B cell (primary cell): ENCODE measurements around the gene PLIN4. TPM values are rescaled to one million over a fixed set of nuclear protein-coding genes. Genes with fewer than 3 reads are reported as not detected.

ENCODE experiments used
- ATAC-seq: fragments of 200-7000 bp; cut with Tn5 transposase; one replicate; pipeline ENCODE4 v1.10.0; 2021; ENCODE audit warnings: low read depth, mild to moderate bottlenecking, moderate number of reproducible peaks, moderate library complexity
- CTCF ChIA-PET: fragments of 350-600 bp; sonication (Branson Sonifier 250); formaldehyde crosslinking; loops from one replicate; lab custom pipeline; 2021; ENCODE audit warnings: antibody characterized with exemption, inconsistent platforms; lab: Charles Lee
- POLR2A ChIA-PET: fragments of 350-600 bp; sonication (Branson Sonifier 250); formaldehyde crosslinking; loops from one replicate; lab custom pipeline; 2021; ENCODE audit warnings: antibody characterized with exemption; lab: Charles Lee
- DNase-seq: peaks from one replicate; pipeline ENCODE4 v3.0.0; 2013
- H2AFZ ChIP-seq: 2 replicates; pipeline ENCODE4 v1.6.1; 2012; ENCODE audit warnings: mild to moderate bottlenecking, low read depth, low read length; ENCODE audit not compliant: insufficient read depth, poor library complexity, severe bottlenecking
- H3K27ac ChIP-seq, 2 donors: 1 replicate in 1 of 2; 2 replicates in 1 of 2; pipeline ENCODE4 v1.5.1; 2012 to 2013; ENCODE audit warnings: low read length in 2 of 2, mild to moderate bottlenecking in 2 of 2, moderate library complexity in 1 of 2
- H3K27me3 ChIP-seq, 4 experiments: fragments of 200-600 bp in 1 of 4; sonication (generic) in 1 of 4; replicated peaks in 1 of 4; 1 replicate in 2 of 4; 2 replicates in 2 of 4; pipeline versions ENCODE4 v1.6.1 to v1.7.0; 2013 to 2016; ENCODE audit warnings: low read length in 3 of 4, mild to moderate bottlenecking in 2 of 4, mixed read lengths in 1 of 4, moderate library complexity in 1 of 4; ENCODE audit not compliant: insufficient read depth in 4 of 4, control insufficient read depth in 3 of 4; ENCODE audit errors: control extremely low read depth in 1 of 4
- H3K36me3 ChIP-seq, 2 experiments: replicated peaks in 1 of 2; 1 replicate in 1 of 2; 2 replicates in 1 of 2; pipeline versions ENCODE4 v1.6.1 to v1.7.1; 2013; ENCODE audit warnings: low read length in 1 of 2; ENCODE audit not compliant: insufficient read depth in 2 of 2, control insufficient read depth in 1 of 2; ENCODE audit errors: control extremely low read depth in 1 of 2, extremely low read depth in 1 of 2
- H3K4me1 ChIP-seq, 2 donors: fragments of 200-600 bp in 1 of 2; sonication (generic) in 1 of 2; 1 replicate in 1 of 2; 2 replicates in 1 of 2; pipeline versions ENCODE4 v1.5.1 to v1.6.1; 2013 to 2017; ENCODE audit warnings: low read length in 2 of 2; ENCODE audit not compliant: control insufficient read depth in 2 of 2, insufficient read depth in 2 of 2
- H3K4me2 ChIP-seq: replicated peaks from 2 replicates; pipeline ENCODE3; 2012; ENCODE audit warnings: mild to moderate bottlenecking, low read depth, low read length; ENCODE audit not compliant: poor library complexity, severe bottlenecking
- H3K4me3 ChIP-seq, 5 experiments: fragments of 200-600 bp in 1 of 5; sonication (generic) in 1 of 5; 1 replicate in 3 of 5; 2 replicates in 2 of 5; pipeline versions ENCODE4 v1.5.1 to v1.7.0; 2011 to 2016; ENCODE audit warnings: low read length in 4 of 5, mild to moderate bottlenecking in 4 of 5, low read depth in 2 of 5, control low read depth in 1 of 5, moderate library complexity in 1 of 5; ENCODE audit not compliant: insufficient read depth in 1 of 5; ENCODE audit errors: control extremely low read depth in 1 of 5, extremely low read depth in 1 of 5
- H3K79me2 ChIP-seq: fragments of 200-600 bp; sonication (generic); one replicate; pipeline ENCODE4 v1.6.0; 2016; ENCODE audit warnings: low read length; ENCODE audit not compliant: control insufficient read depth, insufficient read depth
- H3K9ac ChIP-seq: fragments of 200-600 bp; sonication (generic); 2 replicates; pipeline ENCODE4 v1.6.1; 2017; ENCODE audit warnings: mild to moderate bottlenecking, low read length, moderate library complexity
- H3K9me3 ChIP-seq, 3 donors: one replicate each; pipeline versions ENCODE4 v1.6.1 to v1.7.1; 2013; ENCODE audit warnings: low read length in 2 of 3; ENCODE audit not compliant: control insufficient read depth in 2 of 3, insufficient read depth in 1 of 3; ENCODE audit errors: control extremely low read depth in 1 of 3
- H4K20me1 ChIP-seq: 2 replicates; pipeline ENCODE4 v1.6.0; 2012; ENCODE audit warnings: mild to moderate bottlenecking, low read length; ENCODE audit not compliant: insufficient read depth, control insufficient read depth, poor library complexity, severe bottlenecking
- H3K27ac Mint-ChIP-seq: one replicate; pipeline ENCODE4 v1.8.0; 2021; ENCODE audit warnings: mixed read lengths
- H3K27me3 Mint-ChIP-seq: one replicate; pipeline ENCODE4 v1.8.0; 2021; ENCODE audit warnings: mixed read lengths
- H3K4me1 Mint-ChIP-seq: one replicate; pipeline ENCODE4 v1.8.0; 2021; ENCODE audit warnings: mixed read lengths
- H3K4me3 Mint-ChIP-seq: one replicate; pipeline ENCODE4 v1.8.0; 2021; ENCODE audit warnings: mixed read lengths
- H3K9me3 Mint-ChIP-seq: one replicate; pipeline ENCODE4 v1.8.0; 2022; ENCODE audit warnings: mixed read lengths; ENCODE audit not compliant: insufficient read depth
- CTCF ChIP-seq: fragments of 200-600 bp; IDR thresholded peaks from one replicate; pipeline ENCODE4 v1.8.0; 2022; ENCODE audit warnings: antibody characterized with exemption, mild to moderate bottlenecking
- EZH2 ChIP-seq: IDR thresholded peaks from 2 replicates; pipeline ENCODE4 v1.6.1; 2012; ENCODE audit warnings: borderline replicate concordance, low read depth, mild to moderate bottlenecking, moderate library complexity, low read length; ENCODE audit not compliant: insufficient read depth, poor library complexity, severe bottlenecking
- WGBS: methylation state at CpG from one replicate; pipeline ENCODE4 v1.1.5; 2013; ENCODE audit warnings: missing lambda C conversion rate; ENCODE audit not compliant: insufficient coverage; 5-methylcytosine and 5-hydroxymethylcytosine counted together
- intact Hi-C: fragments of 100-400 bp; cut with micrococcal nuclease; formaldehyde crosslinking; loops from one replicate; pipeline ENCODE4 v1.10.0; 2022
- polyA plus RNA-seq: library from polyadenylated mRNA; depleted of rRNA; stranded (reverse); fragments of >200 nt; gene quantifications from 2 replicates; pipeline ENCODE4 v1.2.3, GENCODE V29; 2012
- total RNA-seq, 2 donors: library from RNA; stranded (reverse); fragments of 120-200 nt in 1 of 2; gene quantifications; 1 replicate in 1 of 2; 2 replicates in 1 of 2; pipeline versions ENCODE4 v1.2.3 to v1.2.4, GENCODE V29; 2013 to 2022

The PLIN4 gene
- total and polyA plus RNA-seq, 2 donors (not counting 1 experiment from before 2014, with no cell fraction given), result 0.04 to 0.07 TPM

- Histone ChIP-seq H4K20me1 (no peaks in the 10 kb centered on the region), H3K27ac (no peak overlapping the region), H3K4me1 (no peaks in the 10 kb centered on the region), H3K9me3 (peaks cover 0 to 16% (median 0%) of the 10 kb centered on the region in 3 donors), H3K27me3 (no peaks in the 10 kb centered on the region), H2AFZ (no peak overlapping the region), H3K4me3 (no peak overlapping the region), H3K36me3 (peaks cover 0 to 4% of the 10 kb centered on the region in 2 experiments), H3K79me2 (no peaks in the 10 kb centered on the region), H3K9ac (no peak overlapping the region), H3K4me2 (no peak overlapping the region)
- intact Hi-C loops, result no loop called here
- TF ChIP-seq EZH2, result no peak
- no peak for TF ChIP-seq CTCF
- Mint-ChIP-seq H3K27ac (no peak overlapping the region), H3K4me1 (no peaks in the 10 kb centered on the region), H3K4me3 (no peak overlapping the region), H3K9me3 (no peaks in the 10 kb centered on the region), H3K27me3 (no peaks in the 10 kb centered on the region)
- POLR2A ChIA-PET, result no interaction called here
- WGBS, result 93% methylated on average over 17 of the region's 17 CpGs
- DNase-seq (no peak), ATAC-seq (no peak)
- CTCF ChIA-PET, result no interaction called here
These were observed 11.7 kb downstream of the PLIN4 start for GRCh38 chr19:4506449-4507149.

- ChIA-PET CTCF (no interaction called here), POLR2A (no interaction called here)
- H3K4me3 ChIP-seq, result no peak overlapping the region
- peaks cover 0 to 11% of the 10 kb centered on the region in 2 experiments for H3K36me3 ChIP-seq
- DNase-seq (no peak), ATAC-seq (no peak)
- intact Hi-C loops, result no loop called here
- no peaks in the 10 kb centered on the region for H3K79me2 ChIP-seq
- TF ChIP-seq CTCF (no peak), EZH2 (no peak)
- H3K9me3 ChIP-seq, result peaks cover 0 to 16% (median 0%) of the 10 kb centered on the region in 3 donors
- no peak overlapping the region for H3K27ac ChIP-seq
- H3K9me3 Mint-ChIP-seq, result no peaks in the 10 kb centered on the region
- H4K20me1 ChIP-seq, result no peaks in the 10 kb centered on the region
- H3K4me1 Mint-ChIP-seq, result no peaks in the 10 kb centered on the region
- 98% methylated on average over 34 of the region's 34 CpGs for WGBS
- no peaks in the 10 kb centered on the region for H3K27me3 Mint-ChIP-seq
- H3K4me3 Mint-ChIP-seq, result no peak overlapping the region
- no peaks in the 10 kb centered on the region for H3K27me3 ChIP-seq
- no peak overlapping the region for H2AFZ ChIP-seq
- no peak overlapping the region for H3K4me2 ChIP-seq
- H3K27ac Mint-ChIP-seq, result no peak overlapping the region
- no peaks in the 10 kb centered on the region for H3K4me1 ChIP-seq
- H3K9ac ChIP-seq, result no peak overlapping the region
These were observed 12.5 kb downstream of the PLIN4 start for GRCh38 chr19:4505570-4506448.
